GM12873 (cell line): ENCODE results near the gene WASL.

Source experiments
- TF ChIP-seq, protein P1 (sequence below): IDR thresholded peaks from 2 replicates; pipeline ENCODE4 v1.5.1; 2012; ENCODE audit warnings: low read depth, mild to moderate bottlenecking, moderate library complexity, low read length, control low read depth; ENCODE audit not compliant: insufficient read depth; ENCODE audit errors: missing control alignments

Gene WASL

GRCh38 chr7:123647106-123647730, 101.6 kb downstream of the WASL start:
- TF ChIP-seq, protein P1, sequence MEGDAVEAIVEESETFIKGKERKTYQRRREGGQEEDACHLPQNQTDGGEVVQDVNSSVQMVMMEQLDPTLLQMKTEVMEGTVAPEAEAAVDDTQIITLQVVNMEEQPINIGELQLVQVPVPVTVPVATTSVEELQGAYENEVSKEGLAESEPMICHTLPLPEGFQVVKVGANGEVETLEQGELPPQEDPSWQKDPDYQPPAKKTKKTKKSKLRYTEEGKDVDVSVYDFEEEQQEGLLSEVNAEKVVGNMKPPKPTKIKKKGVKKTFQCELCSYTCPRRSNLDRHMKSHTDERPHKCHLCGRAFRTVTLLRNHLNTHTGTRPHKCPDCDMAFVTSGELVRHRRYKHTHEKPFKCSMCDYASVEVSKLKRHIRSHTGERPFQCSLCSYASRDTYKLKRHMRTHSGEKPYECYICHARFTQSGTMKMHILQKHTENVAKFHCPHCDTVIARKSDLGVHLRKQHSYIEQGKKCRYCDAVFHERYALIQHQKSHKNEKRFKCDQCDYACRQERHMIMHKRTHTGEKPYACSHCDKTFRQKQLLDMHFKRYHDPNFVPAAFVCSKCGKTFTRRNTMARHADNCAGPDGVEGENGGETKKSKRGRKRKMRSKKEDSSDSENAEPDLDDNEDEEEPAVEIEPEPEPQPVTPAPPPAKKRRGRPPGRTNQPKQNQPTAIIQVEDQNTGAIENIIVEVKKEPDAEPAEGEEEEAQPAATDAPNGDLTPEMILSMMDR: no peak

- TF ChIP-seq, protein P1: no peak
Observed at GRCh38 chr7:123645516-123645915, 103.3 kb downstream of the WASL start.

DNA sequence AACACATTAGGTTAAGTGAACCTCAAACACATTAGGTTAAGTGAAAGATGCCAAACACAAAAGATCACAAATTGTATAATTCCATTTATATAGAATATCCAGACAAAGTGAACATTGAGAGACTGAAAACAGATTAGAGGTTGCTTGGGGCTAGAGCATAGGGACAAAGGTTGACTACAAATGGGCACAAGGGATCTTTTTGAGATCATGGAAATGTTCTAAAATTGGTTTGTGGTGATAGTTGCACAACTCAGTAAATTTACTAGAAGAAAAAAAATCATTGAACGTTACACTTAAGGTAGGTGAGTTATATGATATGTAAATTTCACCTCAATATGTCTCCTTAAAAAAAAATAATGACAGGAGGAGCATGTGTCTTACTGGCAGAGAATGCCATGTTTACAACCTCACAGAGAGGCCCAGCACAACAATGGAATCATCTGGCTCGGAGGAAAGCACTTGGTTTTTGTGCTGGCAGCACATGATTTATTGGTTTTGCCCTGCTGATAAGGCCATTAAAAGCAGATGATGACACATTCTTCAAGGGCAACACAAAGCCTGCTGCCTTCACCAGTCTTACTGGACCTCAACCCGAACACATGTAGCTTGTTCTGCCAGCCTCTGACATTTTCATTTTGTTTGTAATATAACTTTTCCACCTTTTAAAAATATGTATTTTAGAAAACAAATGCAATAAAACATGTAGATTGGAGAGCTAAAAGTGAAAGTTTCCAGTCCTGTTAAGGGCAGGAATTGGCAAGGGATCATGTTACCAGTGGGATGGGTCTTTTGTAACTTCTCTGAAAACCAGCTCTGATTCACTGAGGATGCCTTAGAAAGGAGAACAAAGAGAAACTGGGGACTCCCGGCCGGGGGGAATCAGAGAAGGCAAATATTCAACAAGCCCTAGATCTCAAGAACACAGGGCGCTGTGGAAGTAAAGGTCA, 105.0 kb downstream of the WASL start:
- TF ChIP-seq, protein P1: no peak

- TF ChIP-seq, protein P1: no peak
Observed at GRCh38 chr7:123641901-123642300, 106.9 kb downstream of the WASL start.

DNA sequence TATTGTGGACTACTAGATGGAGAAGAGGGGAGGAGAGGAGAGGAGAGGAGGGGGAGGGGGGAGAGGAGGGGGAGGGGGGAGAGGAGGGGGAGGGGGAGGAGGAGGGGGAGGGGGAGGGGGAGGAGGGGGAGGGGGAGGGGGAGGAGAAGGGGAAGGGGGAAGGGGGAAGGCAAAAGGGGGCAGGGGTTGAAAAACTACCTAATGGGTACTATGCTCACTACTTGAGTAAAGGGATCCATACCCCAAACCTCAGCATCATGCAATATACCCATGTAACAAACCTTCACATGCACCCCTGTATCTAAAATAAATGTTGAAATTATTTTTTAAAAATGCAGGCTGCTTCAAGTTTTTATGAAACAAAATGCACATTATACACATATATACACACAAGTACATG, 108.2 kb downstream of the WASL start:
- TF ChIP-seq, protein P1: no peak

GRCh38 chr7:123639631-123640030, 109.2 kb downstream of the WASL start:
- TF ChIP-seq, protein P1: no peak

DNA sequence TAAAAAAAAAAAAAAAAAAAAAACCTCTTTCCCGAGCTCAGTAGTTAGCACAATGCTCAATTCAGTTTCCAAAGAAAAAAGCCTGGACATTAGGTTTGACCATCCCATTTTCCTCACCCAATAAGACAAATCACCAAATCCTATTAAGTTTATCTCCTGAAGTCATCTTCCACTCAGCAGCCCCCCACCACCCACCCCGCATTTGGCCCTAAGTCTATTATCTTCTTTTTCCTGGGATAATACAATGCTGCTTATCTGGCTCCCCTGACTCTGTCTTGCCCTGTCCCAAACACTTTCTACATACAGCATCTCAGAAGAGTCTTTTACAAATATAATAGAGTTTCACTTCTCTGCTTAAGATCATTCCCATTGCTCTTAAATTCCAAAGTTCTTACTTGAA, 110.9 kb downstream of the WASL start:
- TF ChIP-seq, protein P1: no peak
